ENCODE results near the gene CPB2.

The CPB2 gene
- total RNA-seq = 0 to 3.5 (median 0.07) reads per million in 17 experiments

GRCh38 chr13:46104868-46105267 lies at the start of gene CPB2:
CPB2 (minus strand) TSS chr13:46105033; CDS start chr13:46105009, 24 bp downstream.
- peak in 1 of 4 experiments; percentile 19 for DNase-seq

- no peak for DNase-seq
Measured at GRCh38 chr13:46154136-46154801, 49.4 kb upstream of the CPB2 start.

- no peak for DNase-seq
Measured at GRCh38 chr13:46152627-46153328, 47.9 kb upstream of the CPB2 start.

GRCh38 chr13:46150134-46150693 lies 45.4 kb upstream of the CPB2 start:
- no peak for DNase-seq

GRCh38 chr13:46149272-46150133 lies 44.7 kb upstream of the CPB2 start:
- no peak for DNase-seq

GRCh38 chr13:46146898-46147297 lies 42.1 kb upstream of the CPB2 start:
- DNase-seq = peak in 1 of 4 experiments; percentile 20

GRCh38 chr13:46145950-46146349 lies 41.1 kb upstream of the CPB2 start:
- no peak for DNase-seq

GRCh38 chr13:46145135-46145534 lies 40.3 kb upstream of the CPB2 start:
- no peak for DNase-seq

- DNase-seq = no peak
Measured at GRCh38 chr13:46143184-46143701, 38.4 kb upstream of the CPB2 start.

- no peak for DNase-seq
Measured at GRCh38 chr13:46142776-46143175, 37.9 kb upstream of the CPB2 start.

- DNase-seq = no peak
Measured at GRCh38 chr13:46140044-46140443, 35.2 kb upstream of the CPB2 start.

GRCh38 chr13:46137627-46138317 lies 32.9 kb upstream of the CPB2 start:
- no peak for DNase-seq

- DNase-seq = no peak
Measured at GRCh38 chr13:46136688-46137087, 31.9 kb upstream of the CPB2 start.

GRCh38 chr13:46134961-46135522 lies 30.2 kb upstream of the CPB2 start:
- no peak for DNase-seq

GRCh38 chr13:46134494-46134893 lies 29.7 kb upstream of the CPB2 start:
- DNase-seq = no peak

GRCh38 chr13:46132109-46132508 lies 27.3 kb upstream of the CPB2 start:
- DNase-seq = no peak

- no peak for DNase-seq
Measured at GRCh38 chr13:46131705-46132104, 26.9 kb upstream of the CPB2 start.

- no peak for DNase-seq
Measured at GRCh38 chr13:46129955-46130618, 25.3 kb upstream of the CPB2 start.

- no peak for DNase-seq
Measured at GRCh38 chr13:46129124-46129523, 24.3 kb upstream of the CPB2 start.

GRCh38 chr13:46127358-46128023 lies 22.7 kb upstream of the CPB2 start:
- DNase-seq = no peak

Data from suppressor macrophage (primary cell).